Mesenteric fat pad (tissue), 1 donor: Measurements from ENCODE around the gene CPNE7. TPM values are rescaled to one million over a fixed set of nuclear protein-coding genes. Genes with fewer than 3 reads are reported as not detected.

Source experiments
- DNase-seq: peaks from one replicate; pipeline ENCODE4 v3.0.0-alpha.2; 2020; ENCODE audit warnings: low spot score
- total RNA-seq: library from RNA; stranded (reverse); fragmentation: NEBNext Ultra II Directional; extraction: Animal tissue kit (Norgen Biotek cat#: 25700); gene quantifications from one replicate; pipeline ENCODE4 v1.2.1, GENCODE V29; 2021
- donor health status: DM: yes; HTN: yes; CAD: no.

CPNE7 gene
- total RNA-seq, 1 donor from 2014 or later = 1.3 TPM

DNA sequence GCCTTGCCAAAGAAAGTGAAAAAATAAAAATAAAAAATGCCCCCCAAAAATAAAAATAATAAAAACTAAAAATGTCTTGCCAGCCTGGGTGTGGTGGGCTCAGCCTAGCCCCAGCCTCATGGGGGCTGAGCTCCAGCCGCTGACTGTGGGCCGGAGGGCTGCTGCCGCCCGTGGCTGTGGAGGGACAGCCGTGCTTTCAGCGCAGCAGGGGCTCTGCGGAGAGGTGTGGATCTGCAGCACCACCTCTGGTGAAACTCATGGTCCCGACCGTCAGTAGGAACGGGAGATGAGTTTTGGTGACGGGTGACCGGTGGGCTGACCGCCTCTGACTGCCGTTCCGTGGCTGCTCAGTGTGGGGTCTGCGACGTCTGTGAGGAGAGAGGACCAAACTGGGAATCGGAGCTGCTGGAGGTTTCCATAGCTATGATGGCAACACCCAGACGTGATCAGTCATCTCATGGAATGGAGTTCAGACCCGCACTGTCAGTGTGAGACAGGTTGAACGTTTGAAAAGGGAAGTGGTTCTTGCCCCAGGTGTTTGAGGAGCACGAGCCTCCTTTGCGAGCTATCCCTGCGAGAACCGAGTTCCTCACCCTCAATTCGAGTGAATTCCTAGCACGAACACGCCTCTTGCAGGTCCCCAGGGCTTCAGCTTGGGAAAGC is 27.1 kb upstream of the CPNE7 start:
- DNase-seq = no peak

DNA sequence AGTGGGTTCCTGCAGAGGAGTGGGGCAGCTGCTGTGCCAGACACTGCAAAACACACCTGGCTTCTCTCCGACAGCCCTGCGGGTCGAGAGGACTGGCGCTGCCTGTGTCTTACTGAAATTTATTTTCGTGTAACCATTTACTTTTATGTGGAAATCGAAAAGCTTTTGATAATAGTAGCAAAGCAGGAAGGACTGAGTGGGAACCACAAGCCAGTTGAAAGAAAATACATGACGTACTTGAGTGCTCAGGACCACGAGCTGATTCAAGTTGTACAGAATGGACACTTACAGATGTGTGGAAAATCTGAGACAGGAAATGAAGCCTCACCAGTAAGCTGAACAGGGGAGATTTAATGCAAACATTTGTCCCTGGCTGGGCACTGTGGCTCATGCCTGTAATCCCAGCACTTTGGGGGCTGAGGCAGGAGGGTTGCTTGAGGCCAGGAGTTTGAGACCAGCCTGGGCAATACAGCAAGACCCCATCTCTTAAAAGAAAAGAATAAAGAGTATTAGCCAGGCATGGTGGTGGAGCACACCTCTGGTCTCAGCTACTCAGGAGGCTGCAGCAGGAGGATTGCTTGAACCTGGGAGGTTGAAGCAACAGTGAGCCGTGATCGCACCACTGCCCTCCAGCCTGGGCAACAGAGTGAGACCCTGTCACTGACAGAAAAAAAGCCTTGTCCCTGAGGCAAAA is 26.4 kb upstream of the CPNE7 start:
- no peak for DNase-seq

DNA sequence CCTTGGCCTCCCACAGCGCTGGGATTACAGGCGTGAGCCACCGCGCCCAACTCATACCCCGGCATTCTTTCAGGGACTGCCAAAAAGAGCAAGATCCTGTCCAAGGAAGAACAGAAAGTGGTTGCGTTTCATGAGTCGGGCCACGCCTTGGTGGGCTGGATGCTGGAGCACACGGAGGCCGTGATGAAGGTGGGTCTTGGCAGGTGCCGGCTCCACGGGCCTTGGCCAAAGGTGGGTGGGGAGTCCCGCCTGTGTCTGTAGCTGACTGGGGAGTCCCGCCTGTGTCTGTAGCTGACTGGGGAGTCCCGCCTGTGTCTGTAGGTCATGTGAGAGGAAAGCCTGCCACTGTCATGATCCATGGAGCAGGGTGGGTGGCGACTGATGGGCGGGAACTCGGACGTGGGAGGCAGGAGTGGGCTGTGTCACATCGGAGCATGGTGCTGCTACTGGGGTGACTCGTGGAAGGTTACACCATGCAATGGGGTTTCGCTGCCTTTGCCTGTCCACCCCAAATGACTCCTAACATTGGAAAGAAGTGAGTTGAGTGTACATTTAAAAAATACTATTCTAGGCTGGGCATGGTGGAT is 25.0 kb upstream of the CPNE7 start:
- DNase-seq = no peak

DNA sequence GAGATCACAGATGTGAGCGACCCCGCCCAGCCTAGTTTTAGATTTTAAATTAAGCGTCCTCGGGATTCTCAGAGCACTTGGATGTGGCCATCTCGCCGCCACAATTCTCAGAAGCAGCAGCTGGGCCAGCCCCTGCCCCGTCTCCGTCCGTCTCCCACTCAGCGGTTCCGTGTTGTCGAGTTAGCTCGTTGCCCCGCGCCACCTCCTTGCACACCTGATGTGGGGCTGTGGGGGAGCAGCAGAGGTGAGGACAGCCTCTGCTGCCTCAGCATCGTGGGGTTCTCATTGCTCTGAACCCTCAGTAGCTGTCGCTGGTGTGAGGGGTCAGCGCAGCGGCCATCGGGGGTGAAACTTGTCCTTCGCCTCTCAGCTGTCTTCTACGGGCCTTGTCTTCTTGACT is 23.2 kb upstream of the CPNE7 start:
- no peak for DNase-seq

DNA sequence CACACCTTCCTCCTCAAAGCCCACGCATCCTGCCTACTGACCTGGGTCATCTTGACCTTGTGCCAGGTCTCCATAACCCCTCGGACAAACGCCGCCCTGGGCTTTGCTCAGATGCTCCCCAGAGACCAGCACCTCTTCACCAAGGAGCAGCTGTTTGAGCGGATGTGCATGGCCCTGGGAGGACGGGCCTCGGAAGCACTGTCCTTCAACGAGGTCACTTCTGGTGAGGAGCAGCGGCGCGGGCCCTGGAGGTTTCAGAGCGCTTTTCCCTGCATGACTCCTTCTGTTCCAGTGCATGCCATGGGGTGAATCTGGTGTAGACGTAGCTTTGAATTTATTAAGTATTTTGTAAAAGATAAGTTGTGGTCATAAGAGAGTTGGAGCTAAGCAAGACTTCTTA is 22.6 kb upstream of the CPNE7 start:
- DNase-seq = no peak

DNA sequence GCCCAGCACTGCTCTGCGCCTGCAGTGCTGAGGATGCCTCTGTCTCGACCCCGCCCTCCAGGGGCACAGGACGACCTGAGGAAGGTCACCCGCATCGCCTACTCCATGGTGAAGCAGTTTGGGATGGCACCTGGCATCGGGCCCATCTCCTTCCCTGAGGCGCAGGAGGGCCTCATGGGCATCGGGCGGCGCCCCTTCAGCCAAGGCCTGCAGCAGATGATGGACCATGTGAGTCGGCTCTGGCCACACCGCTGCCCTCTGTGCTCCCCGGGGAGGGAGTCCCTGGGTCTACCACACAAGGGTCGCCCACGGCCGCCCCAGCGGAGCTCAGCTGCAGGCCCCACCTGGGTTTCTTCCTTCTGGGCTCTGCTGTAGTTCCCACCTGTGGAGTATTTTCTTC is 21.8 kb upstream of the CPNE7 start:
- DNase-seq = no peak

DNA sequence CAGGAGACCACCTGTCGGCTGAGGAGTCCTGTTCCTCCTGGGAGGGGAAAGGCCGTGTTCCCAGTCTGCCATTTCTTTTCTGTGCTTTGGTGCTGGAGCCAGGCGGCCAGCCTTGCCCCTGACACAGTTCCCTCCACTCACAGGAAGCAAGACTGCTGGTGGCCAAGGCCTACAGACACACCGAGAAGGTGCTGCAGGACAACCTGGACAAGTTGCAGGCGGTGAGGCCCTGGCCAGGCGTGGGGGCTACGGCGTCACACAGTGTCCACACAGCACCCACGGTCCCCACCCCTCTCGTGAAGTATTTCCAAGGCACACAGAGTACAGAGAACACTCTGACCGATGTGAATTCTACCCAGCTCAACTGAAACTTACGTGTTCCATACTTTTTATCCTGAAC is 21.2 kb upstream of the CPNE7 start:
- no peak for DNase-seq

DNA sequence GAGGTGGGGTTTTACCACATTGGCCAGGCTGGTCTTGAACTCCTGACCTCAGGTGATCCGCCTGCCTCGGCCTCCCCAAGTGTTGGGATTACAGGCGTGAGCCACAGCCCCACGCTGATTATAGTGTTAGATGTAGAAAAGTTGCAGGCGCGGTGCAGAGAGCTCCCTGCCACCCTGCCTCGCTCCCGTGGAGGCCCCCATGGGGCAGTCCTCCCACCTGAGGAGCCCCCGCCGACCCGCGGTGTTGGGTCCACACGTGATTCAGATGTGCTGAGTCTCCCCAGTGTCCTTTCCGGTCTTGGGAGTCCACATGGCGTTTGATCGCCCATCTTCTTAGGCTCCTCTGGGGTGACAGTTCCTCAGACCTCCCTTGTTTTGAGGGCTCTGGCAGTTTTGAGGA is 20.3 kb upstream of the CPNE7 start:
- DNase-seq = no peak

DNA sequence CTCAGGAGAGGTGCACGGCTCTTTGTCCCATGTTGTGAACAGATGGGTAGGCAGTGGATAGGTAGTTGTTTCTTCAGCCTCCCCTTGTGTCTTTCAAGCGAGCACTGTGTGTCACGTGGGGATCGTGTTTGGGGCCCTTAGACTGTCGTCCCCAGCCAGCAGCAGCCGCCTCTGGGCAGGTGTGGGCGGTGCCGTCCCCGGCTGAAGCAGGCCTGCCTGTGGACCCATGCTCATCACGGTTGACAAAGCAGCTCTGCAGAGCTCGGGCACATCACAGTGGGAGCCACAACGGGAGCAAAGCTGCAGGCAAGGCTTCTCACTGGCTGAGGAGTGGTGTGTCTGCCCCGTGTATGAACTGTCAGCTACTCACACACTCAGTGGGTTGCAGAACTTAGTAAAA is 19.8 kb upstream of the CPNE7 start:
- no peak for DNase-seq

DNA sequence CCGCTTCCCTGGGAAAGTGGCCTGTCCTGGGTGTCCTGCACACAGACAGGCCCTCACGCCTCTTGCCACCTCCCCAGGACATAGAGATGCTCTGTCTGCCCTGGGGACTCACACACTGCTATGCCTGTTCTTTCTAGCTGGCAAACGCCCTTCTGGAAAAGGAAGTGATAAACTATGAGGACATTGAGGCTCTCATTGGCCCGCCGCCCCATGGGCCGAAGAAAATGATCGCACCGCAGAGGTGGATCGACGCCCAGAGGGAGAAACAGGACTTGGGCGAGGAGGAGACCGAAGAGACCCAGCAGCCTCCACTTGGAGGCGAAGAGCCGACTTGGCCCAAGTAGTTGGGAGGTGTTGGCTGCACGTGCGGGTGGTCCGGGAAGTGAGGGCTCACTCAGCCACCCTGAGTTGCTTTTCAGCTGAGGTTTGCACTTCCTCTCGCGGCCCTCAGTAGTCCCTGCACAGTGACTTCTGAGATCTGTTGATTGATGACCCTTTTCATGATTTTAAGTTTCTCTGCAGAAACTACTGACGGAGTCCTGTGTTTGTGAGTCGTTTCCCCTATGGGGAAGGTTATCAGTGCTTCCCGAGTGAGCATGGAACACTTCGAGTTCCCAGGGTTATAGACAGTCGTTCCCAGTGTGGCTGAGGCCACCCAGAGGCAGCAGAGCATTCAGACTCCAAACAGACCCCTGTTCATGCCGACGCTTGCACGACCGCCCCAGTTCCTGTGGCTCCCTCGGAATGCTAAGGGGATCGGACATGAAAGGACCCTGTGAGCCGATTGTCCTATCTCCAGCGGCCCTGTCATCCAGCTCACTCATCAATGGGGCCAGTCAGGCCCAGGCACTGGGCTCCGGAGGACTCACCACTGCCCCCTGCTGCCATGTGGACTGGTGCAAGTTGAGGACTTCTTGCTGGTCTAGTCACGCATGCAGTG is 18.5 kb upstream of the CPNE7 start:
- DNase-seq = no peak

DNA sequence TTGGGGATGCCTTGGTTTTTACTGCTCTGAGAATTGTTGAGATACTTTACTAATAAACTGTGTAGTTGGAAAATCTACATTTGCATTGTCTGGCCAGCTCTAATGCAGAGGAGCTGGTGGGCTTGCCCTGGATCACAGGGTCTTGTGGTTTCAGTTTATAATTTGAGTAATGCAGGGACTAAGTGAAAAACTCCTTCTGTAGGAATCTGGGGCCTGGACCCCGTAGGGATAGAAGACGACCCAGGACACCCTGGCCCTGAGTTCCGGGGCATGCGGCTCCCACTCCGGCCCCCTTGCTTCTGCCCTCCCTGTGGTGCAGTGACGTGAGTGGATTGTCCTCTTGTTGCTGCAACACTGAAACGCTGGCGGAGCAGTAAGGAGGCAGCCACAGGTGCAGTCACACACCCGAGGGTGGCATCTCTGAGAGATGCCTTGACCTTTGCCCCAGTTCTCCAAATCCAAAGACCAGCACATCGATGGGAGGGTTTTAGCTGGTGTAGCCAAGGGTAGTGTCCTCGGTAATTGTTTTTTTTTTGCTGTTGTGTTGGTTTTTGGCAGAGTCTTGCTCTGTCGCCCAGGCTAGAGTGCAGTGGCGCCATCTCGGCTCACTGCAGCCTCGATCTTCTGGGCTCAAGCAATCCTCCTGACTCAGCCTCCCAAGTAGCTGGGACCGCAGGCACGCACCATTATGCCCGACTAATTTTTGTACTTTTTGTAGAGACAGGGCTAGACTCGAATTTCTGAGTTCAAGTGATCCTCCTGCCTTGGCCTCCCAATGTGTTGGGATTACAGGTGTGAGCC is 17.7 kb upstream of the CPNE7 start:
- DNase-seq = no peak

DNA sequence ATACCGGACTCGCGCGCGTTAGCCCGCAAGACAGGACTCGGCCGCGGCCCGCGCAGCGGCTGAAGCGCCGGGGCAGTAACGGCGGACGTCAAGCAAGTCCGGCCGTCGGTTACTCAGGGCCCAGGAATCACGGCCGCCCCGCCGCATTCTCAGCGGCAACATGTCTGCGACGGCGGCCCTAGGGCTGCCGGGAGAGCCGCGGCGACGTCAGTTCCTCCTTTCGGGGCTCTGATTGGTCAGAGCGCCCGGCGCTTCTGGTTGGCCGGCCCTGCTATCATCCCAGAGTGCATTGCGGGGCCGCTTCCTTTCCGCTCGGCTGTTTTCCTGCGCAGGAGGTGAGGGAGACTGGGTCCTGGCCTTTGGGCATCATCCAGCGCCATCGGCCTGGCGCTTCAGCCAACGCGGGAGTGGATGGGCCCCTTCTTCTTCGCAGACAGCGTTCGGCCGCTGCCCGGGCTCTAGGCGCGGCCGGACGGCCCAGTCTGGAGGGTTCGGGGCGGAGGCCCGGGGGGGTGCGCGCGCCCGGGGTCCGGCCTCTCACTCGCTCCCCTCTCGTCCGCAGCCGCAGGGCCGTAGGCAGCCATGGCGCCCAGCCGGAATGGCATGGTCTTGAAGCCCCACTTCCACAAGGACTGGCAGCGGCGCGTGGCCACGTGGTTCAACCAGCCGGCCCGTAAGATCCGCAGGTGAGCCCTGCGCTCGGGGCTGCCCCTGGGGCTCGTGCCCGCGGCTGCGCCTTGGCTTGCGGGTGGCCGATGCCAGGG is 15.0 kb upstream of the CPNE7 start, which contains the start of gene RPL13:
TSS of gene RPL13 (plus strand) at position 305 of the 764 bp plus-strand sequence. CDS start at position 583, 278 bp downstream.
- DNase-seq = peak; percentile 97

DNA sequence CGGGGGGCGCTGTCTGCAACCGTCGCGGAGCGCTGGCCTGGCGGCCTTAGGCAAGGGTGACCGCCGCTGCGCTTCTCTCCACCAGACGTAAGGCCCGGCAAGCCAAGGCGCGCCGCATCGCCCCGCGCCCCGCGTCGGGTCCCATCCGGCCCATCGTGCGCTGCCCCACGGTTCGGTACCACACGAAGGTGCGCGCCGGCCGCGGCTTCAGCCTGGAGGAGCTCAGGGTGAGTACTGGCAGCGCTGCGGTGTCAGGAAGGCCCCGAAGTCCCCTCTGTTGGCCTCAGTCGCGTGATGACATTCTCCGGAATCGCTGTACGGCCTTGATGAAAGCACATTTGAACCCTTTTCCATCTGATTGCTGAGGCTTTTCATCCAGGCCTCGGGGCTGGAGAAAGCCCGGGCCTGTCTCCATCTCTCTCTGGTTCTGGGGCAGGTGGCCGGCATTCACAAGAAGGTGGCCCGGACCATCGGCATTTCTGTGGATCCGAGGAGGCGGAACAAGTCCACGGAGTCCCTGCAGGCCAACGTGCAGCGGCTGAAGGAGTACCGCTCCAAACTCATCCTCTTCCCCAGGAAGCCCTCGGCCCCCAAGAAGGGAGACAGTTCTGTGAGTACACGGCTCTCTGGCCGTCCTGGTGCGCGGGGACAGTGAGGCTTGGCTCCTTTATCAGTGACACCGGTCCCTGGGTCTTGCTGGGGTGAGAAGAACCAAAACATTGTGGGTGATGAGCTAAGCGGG is 14.2 kb upstream of the CPNE7 start:
- DNase-seq = no peak

DNA sequence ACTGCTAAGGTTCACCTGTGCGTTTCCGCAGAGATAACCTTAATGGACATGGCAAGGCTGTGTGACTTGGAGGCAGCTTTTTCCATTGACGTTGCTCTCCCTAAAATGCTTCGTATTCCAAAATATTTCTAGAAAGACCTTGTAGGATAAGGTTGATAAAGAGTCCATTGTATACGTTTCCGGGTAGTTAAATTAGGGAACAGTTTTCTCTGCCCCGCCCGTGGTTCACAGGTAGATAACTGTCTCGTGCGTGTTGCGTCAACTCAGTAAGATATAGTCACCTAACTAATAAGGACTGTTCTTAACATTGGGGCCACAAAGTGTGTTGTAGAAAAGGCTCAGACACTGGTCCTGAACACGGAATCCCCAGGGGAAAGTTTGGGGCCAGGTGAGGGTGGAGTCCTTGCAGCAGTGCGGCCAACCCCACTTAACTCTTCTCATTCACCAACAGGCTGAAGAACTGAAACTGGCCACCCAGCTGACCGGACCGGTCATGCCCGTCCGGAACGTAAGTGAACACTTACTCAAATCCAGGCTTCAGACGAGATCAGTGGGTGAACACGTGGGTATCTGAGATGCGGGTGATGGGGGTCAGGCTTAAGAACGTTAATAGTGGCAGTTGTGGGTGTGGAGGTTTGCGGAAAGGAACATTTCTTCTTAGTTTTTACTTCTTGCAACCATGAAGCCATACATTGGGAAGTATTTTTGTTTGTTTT is 13.5 kb upstream of the CPNE7 start:
- DNase-seq = no peak

DNA sequence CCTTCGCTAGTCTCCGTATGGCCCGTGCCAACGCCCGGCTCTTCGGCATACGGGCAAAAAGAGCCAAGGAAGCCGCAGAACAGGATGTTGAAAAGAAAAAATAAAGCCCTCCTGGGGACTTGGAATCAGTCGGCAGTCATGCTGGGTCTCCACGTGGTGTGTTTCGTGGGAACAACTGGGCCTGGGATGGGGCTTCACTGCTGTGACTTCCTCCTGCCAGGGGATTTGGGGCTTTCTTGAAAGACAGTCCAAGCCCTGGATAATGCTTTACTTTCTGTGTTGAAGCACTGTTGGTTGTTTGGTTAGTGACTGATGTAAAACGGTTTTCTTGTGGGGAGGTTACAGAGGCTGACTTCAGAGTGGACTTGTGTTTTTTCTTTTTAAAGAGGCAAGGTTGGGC is 12.6 kb upstream of the CPNE7 start:
- DNase-seq = no peak

DNA sequence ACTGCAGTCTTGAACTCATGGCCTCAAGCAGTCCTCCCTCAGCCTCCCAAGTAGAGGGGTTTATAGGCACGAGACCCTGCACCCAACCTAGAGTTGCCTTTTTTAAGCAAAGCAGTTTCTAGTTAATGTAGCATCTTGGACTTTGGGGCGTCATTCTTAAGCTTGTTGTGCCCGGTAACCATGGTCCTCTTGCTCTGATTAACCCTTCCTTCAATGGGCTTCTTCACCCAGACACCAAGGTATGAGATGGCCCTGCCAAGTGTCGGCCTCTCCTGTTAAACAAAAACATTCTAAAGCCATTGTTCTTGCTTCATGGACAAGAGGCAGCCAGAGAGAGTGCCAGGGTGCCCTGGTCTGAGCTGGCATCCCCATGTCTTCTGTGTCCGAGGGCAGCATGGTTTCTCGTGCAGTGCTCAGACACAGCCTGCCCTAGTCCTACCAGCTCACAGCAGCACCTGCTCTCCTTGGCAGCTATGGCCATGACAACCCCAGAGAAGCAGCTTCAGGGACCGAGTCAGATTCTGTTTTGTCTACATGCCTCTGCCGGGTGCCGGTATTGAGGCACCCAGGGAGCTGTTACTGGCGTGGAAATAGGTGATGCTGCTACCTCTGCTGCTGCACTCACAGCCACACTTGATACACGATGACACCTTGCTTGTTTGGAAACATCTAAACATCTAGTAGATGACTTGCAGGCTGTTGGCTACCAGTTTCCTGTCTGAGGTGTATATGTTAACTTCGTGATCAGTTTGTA is 11.7 kb upstream of the CPNE7 start:
- no peak for DNase-seq

DNA sequence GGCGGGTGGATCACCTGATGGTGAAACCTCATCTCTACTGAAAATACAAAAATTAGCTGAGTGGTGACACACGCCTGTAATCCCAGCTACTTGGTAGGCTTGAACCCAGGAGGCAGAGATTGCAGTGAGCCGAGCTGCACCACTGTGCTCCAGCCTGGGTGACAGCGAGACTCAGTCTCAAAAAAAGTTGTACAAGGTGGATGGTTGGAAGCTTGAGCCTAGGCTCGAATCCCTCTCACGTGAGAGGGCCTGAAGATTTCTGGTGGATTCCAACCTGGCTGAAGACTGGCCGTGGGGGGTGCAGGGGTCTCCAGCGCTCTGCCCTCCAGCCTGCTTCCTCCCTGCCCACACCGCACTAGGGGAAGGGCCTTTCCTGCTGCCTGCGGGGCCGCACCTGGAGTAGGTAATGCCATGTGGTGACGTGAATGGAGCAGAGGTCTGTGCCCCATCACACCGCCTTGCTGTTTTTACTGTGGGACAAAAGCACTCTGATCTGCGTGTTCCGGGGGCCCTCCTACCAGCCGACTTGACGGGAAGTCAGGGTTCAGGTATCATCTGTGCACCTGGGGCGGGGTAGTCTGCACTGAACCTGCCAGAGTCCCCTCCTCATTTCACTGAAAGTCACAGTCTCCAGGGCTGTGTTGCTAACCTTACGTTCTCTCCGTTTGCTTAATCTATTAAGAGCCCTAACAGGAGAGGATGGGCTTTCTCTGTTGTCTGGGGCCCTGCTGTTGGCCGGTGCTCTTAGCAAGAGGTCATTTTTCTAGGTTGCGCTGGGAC is 10.9 kb upstream of the CPNE7 start:
- DNase-seq = no peak
